Activated naive CD4-positive, alpha-beta T cell treated with anti-CD3 and anti-CD28 coated beads, Interleukin-2, amount 50 U/mL, for 72 hours (primary cell): Measurements from ENCODE around the gene PDGFB. TPM values are rescaled to one million over a fixed set of nuclear protein-coding genes. Genes with fewer than 3 reads are reported as not detected.

ENCODE experiments used
- ATAC-seq, 2 donors: fragments of 150-1000 bp; cut with Tn5 transposase; 2 replicates each; pipeline ENCODE4 v1.10.0; 2021; ENCODE audit warnings: mild to moderate bottlenecking in 2 of 2, moderate library complexity in 2 of 2
- DNase-seq, 2 donors: peaks; one replicate each; pipeline ENCODE4 v3.0.0; 2021 to 2022; ENCODE audit warnings: low spot score in 2 of 2
- H3K27ac Mint-ChIP-seq, 2 donors: one replicate each; pipeline ENCODE4 v1.8.0; 2022; ENCODE audit warnings: mild to moderate bottlenecking in 2 of 2, mixed read lengths in 2 of 2
- H3K36me3 Mint-ChIP-seq, 2 donors: one replicate each; pipeline ENCODE4 v1.8.0; 2022; ENCODE audit warnings: mixed read lengths in 2 of 2
- H3K9me3 Mint-ChIP-seq, 2 donors: one replicate each; pipeline ENCODE4 v1.8.0; 2022; ENCODE audit warnings: mixed read lengths in 2 of 2
- total RNA-seq, 2 donors: library from RNA; stranded (reverse); gene quantifications; one replicate each; pipeline ENCODE4 v1.2.3, GENCODE V29; 2022

The PDGFB gene
- total RNA-seq, 2 donors from 2014 or later: 0.46 to 2.9 TPM

DNA sequence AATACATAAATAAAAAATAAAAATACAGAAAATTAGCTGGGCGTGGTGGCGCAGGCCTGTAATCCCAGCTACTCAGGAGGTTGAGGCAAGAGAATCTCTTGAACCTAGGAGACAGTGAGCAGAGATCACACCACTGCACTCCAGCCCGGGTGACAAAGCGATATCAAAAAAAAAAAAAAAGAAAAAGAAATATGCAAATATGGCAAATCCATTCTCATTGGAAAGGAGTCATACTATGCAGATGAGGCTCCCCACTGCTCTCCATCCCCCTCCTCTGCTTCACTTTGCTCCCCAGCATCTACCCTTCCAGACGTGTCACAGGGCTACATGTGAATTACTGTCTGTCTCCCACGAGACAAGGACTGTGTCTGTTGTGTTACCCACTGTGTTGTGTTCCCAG lies 36.3 kb upstream of the PDGFB start:
- ATAC-seq: no peak
- no peak for DNase-seq
- Mint-ChIP-seq H3K36me3 (peaks cover 4 to 10% of the 10 kb centered on the region in 2 donors), H3K27ac (no peak overlapping the region), H3K9me3 (peaks cover 0 to 5% of the 10 kb centered on the region in 2 donors)

DNA sequence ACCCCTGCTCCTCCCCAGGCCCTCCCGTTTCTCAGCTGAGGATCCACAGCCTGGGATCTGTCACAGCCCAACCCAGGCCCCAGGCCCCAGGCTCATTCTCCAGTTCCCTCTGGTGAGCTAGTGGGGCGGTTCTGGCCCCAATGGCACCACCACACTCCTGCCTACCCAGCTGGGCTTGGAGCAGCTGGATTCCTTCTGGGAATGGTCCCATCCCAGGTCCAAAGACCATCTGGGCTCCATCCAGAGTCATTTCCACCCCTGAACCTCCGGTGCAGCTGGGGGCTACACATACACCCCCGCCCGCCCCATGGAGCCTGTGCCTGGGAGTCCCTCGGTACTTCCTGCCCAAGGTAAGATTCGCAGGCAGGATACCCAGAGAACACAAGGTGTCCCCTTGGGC lies 35.5 kb upstream of the PDGFB start:
- H3K36me3 Mint-ChIP-seq: peaks cover 0 to 6% of the 10 kb centered on the region in 2 donors
- H3K9me3 Mint-ChIP-seq: no peaks in the 10 kb centered on the region
- ATAC-seq (no peak), DNase-seq (no peak)
- H3K27ac Mint-ChIP-seq: no peak overlapping the region

DNA sequence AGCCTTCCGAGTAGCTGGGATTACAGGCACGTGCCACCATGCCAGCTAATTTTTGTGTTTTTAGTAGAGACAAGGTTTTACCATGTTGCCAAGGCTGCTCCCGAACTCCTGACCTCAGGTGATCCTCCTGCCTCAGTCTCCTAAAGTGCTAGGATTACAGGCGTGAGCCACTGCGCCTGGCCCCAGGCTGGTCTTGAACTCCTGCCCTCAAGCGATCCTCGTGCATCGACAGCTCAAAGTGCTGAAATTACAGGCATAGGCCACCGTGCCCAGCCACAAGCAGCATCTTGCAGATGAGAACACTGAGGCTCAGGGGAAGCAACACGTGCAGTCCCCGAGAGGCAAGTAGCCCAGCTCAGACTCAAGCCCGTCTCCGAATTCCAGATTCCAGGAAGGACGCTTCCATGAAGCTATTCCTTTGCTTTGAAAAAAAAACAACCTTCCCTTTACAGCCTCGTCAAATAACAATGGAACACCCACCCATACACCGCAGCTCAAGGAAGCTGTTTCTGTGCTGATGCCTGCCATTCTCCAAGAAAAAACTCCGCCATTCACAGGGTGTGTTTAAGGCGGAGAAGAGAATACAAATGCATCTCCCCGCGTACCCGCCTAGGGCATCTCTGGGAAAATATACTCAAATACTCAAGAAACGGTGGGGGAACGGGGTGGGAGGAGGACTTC lies 34.5 kb upstream of the PDGFB start:
- no peaks in the 10 kb centered on the region for H3K9me3 Mint-ChIP-seq
- ATAC-seq (no peak), DNase-seq (no peak)
- H3K27ac Mint-ChIP-seq: no peak overlapping the region
- no peaks in the 10 kb centered on the region for H3K36me3 Mint-ChIP-seq

DNA sequence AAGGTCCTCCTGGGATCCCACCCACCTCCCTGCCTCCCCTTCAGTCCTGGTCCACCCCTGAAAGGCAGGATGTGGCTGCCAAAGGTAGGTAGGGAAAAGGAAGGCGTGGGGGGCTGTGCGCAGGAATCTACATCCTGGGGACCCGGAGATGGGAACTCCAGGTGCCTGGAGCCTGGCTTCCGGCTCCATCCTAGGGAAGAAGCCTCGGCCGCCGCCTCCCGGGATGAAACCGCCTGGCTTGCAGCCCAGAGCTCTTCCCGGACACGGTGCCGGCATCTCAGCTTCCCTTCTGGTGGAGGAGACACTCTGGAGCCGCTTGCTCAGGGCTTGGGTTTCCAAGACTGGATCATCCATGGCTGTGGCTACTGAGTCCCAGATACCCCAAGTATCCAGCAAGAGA lies 33.3 kb upstream of the PDGFB start:
- Mint-ChIP-seq H3K36me3 (no peaks in the 10 kb centered on the region), H3K9me3 (no peaks in the 10 kb centered on the region), H3K27ac (no peak overlapping the region)
- ATAC-seq: no peak
- no peak for DNase-seq

DNA sequence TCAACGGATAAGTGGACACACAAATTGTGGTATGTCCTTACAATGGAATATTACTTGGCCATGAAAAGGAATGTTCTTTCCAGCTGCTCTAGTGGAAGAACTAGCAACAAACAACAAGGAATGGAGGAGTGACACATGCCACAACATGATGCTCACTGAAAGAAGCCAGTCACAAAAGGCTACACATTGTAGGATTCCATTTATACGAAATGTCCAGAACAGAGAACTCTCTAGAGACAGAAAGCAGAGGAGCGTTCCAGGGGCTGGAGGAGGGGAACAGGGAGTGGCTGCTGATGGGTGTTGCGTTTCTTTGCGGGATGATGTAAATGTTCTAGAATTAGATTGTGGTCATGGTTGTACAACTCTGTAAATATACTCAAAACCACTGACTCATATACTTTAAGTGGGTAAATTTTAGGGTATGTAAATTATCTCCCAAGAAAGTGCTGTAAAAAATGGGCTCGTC lies 32.4 kb upstream of the PDGFB start:
- no peak for DNase-seq
- no peak for ATAC-seq
- H3K36me3 Mint-ChIP-seq: no peaks in the 10 kb centered on the region
- no peaks in the 10 kb centered on the region for H3K9me3 Mint-ChIP-seq
- H3K27ac Mint-ChIP-seq: no peak overlapping the region

DNA sequence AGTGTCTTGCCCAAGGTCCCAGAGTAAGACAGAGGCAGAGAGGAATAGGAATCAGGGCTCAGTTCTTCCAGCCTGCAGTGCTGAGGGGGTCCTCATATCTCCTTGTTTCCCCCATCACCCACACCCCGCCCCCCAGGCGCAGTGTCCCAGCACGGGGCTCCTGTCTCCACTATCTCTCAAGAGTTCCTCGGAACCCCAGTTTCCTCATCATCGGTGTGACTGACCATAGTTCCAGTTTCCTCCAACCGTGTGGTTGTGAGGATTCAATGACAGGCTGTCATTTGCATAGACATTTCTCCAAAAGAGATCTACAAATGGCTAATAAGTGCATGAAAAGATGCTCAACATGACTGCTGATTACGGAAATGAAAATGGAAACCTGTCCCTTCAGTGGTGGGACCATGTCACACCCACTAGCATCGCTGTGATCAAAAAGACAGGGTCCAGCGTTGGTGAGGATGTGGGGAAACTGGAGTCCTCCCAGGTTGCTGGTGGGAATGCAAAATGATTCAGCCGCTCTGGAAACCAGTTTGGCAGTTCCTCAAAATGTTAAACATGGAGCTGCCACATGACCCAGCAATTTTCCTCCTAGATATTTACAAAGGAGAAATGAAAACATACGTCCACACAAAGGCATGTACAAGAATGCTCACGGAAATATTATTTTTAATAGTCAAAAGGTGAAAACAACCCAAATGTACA lies 31.8 kb upstream of the PDGFB start:
- no peaks in the 10 kb centered on the region for H3K36me3 Mint-ChIP-seq
- ATAC-seq: no peak
- no peak for DNase-seq
- no peaks in the 10 kb centered on the region for H3K9me3 Mint-ChIP-seq
- peak overlapping the region in 1 of 2 donors; percentile 29 for H3K27ac Mint-ChIP-seq

DNA sequence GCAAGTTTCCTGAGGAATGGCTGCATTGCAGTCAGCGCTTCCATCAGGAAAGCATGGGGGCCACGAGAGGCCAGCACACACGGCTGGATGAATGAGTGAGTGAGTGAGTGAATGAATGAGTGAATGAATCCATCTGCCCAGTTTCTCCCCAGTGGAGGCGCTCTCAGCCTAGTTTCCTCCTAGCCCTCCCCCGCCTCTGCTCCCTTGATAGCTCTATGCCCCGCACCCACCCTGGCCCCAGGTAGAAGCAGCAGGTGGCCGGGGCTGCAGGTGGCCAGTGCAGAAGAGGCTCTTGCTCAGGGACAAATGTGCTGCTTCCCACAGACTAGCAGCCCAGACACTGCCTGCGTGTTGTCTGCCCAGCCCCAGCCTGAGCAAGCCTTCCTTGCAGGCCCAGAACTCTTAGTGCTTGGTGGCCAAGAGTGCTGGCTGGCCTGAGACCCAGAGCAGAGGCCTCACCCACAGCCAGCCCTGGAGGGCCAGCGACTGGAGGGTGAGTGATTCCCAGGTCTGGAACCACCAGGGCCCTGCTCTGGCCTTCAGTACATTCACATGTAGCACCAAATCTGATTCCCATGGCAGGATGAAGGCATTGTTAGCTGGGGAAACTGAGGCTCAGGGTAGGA lies 31.1 kb upstream of the PDGFB start:
- Mint-ChIP-seq H3K27ac (peak overlapping the region in 1 of 2 donors; percentile 29), H3K36me3 (no peaks in the 10 kb centered on the region), H3K9me3 (no peaks in the 10 kb centered on the region)
- no peak for DNase-seq
- ATAC-seq: no peak

DNA sequence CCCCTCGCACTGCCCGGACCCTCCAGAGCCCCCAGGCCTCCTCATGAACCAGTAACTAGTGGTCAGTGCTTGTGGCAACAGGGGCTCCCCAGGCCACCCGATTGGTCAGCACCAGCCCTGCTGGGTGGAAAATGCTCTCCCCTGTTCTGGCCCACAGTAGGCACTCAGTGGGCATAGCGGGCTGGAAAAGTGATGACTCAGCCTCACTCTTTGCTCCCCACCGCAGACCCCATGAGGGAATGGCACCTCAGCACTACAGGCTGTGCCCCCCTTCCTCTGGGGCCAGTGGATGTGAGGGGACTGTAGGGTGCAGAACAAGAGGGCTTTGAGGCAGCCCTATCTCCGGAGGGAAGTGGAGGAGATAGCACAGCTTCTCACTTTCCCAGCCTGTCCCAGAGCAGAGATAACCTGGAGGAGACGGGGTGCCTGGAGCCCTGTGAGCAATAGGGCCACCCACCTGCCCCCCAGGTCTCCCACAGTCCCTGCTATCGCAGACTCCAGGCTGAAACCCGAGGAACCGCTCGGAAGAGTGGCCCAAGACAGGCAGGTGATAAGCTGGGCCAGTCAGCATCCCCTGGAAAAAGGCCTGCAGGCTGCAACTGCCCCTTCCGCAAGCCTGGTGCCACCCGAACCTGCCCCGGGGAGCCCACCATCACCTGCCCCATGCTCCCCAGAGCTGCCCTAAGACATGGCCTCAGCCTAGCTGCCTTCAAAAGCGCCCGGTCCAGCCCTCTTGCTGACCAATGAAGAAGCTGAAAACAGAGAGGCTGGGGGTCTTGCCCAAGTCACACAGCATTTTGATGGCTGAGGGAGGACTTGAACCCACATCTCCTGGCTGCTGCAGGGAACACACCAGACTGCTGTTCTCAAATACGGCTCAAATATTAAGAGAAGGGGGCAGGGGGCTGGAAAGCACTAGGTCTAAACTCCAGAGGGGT lies 29.4 kb upstream of the PDGFB start:
- DNase-seq: no peak
- no peak for ATAC-seq
- Mint-ChIP-seq H3K9me3 (no peaks in the 10 kb centered on the region), H3K27ac (peak overlapping the region in 1 of 2 donors; percentile 22), H3K36me3 (no peaks in the 10 kb centered on the region)

DNA sequence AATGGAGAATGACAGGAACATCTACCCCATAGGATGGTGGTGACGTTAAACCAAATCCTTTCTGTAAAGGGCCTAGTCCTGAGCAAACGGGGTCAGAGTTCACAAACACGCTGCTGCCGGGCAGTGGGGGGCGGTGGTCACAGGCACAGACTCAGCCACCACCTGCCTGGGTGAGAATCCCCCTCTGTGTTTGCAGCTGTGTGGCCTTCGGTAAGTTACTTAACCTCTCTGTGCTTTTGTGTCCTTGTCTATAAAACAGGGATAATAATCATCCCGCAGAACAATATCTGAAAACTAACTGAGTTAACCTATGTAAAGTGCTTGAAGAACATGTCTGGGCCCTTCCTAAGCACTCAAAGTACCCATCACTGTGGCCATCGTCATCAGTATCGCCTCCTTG lies 26.0 kb upstream of the PDGFB start:
- no peak for ATAC-seq
- no peak for DNase-seq
- no peaks in the 10 kb centered on the region for H3K36me3 Mint-ChIP-seq
- H3K27ac Mint-ChIP-seq: no peak overlapping the region
- no peaks in the 10 kb centered on the region for H3K9me3 Mint-ChIP-seq

DNA sequence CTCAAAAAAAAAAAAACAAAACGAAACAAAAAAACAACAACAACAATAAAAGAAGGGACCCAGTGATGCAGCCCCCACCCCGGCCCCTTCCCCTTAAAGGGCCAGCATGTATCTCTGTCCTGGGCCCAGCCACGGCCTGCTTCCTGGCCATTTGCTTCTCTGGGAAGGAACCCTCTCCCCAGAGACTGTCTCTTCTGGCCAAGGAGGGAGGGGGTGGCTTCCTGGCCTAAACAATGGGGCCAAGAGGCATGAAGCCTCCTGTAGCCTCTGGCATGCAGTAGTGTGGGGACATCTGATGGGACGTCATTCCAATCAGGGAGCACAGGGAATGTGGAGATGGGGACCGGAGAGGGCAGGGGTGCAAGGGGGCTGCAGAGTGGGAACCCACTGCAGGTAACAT lies 25.5 kb upstream of the PDGFB start:
- Mint-ChIP-seq H3K9me3 (no peaks in the 10 kb centered on the region), H3K36me3 (no peaks in the 10 kb centered on the region), H3K27ac (no peak overlapping the region)
- ATAC-seq (no peak), DNase-seq (no peak)

DNA sequence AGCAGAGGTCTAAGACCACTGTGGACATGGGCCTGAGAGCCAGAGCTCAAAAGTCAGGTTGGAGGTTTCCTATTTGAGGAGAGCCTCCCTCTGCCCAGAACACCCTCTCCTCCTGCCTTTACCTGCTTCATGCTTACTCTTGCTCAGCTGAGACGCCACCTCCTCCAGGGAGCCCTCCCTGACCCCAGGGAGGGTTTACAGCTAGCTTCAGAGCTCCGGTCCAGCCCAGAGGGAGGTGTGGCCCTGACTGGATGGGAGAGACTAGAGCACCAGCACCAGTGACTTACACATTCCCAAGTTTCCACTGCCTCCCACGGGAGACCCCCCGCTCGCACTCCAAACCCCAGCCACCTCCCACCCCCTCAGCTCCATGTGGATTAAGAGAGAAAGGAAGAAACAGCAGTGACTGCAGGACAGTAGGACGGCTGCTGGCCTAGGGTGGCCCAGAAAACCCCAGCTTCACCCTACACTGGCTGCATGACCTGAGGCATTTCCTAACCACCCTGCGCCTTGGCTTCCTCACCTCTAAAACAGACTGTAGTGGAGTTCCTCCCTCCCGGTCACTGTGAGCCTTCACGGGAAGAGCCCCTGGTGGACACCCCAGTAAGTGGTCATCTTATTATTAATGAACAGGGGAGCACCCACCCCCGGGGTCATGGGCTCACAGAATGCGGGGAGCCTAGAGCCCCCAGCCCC lies 24.5 kb upstream of the PDGFB start:
- Mint-ChIP-seq H3K27ac (peak overlapping the region in 1 of 2 donors; percentile 74), H3K9me3 (no peaks in the 10 kb centered on the region), H3K36me3 (no peaks in the 10 kb centered on the region)
- no peak for ATAC-seq
- no peak for DNase-seq

DNA sequence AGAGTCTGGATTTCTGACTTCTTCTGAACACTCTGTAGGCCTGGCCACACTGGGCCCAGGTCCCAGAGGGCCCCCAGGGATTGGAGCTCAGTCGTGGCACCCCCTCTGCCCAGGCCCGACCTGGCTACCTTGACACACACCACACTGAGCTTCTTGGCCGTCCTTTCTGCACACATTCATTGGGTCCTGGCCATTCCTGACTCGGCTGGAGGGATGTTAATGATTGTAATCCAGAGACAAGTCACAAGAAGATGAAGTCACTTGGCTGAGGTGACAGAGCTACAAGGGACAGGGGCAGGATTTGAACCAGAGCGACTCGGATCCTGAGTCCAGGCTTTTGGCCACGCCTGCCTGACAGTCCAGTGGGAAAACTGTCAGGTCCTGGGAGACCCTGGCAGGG lies 23.9 kb upstream of the PDGFB start:
- H3K36me3 Mint-ChIP-seq: no peaks in the 10 kb centered on the region

DNA sequence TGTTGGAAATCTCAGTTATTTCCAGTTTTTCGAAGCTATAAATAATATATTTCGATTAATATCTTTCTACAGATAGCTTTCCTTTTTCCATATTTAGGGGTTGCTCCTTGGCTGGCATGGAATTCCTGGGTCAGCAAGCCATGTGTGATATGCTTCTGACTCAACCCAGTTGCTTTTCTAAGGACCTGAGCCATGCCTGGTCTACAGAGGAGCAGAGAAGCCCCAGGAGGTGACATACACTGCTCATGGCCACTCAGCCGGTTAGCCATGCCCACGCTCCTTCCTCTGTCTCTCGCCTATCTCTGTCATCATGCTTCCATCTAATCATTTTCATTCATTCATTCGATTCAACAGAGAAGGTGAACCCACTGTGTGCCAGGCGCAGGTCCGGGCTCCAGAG lies 23.2 kb upstream of the PDGFB start:
- Mint-ChIP-seq H3K36me3 (no peaks in the 10 kb centered on the region), H3K9me3 (no peaks in the 10 kb centered on the region), H3K27ac (peak overlapping the region in 1 of 2 donors; percentile 3)
- no peak for DNase-seq
- ATAC-seq: no peak

More for the DNA sequence above, 23.9 kb upstream of the PDGFB start:
- Mint-ChIP-seq H3K27ac (peak overlapping the region in 1 of 2 donors; percentile 3), H3K9me3 (no peaks in the 10 kb centered on the region)
- ATAC-seq: no peak
- no peak for DNase-seq

DNA sequence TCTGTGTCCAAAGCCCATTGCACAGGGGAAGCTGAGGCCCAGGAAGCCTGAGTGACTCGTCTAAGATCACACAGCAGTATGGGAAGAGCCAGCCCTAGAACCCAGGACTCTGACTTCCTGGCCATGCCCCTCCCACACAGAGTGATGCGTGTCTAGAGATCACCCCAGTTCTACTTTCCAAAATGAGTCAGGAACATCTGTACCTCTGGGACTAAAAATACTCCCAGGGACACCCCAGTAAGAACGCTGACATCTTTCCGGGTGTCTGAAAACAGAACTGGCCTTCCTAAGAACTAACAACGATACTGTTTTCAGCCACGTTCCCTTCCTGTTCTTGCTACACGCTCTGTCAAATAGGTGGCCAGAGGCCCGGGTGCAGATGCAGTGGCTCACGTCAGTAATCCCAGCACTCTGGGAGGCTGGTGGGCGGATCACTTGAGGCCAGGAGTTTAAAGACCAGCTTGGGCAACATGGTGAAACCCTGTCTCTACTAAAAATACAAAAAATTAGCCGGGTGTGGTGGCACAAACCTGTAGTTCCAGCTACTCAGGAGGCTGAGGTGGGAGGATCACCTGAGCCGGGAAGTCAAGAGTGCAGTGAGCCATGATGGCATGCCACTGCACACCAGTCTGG lies 21.7 kb upstream of the PDGFB start:
- Mint-ChIP-seq H3K36me3 (peaks cover 0 to 1% of the 10 kb centered on the region in 2 donors), H3K27ac (peak overlapping the region in 1 of 2 donors; percentile 69), H3K9me3 (peaks cover 0 to 7% of the 10 kb centered on the region in 2 donors)
- ATAC-seq (peak; percentile 89 to 92), DNase-seq (peak; percentile 25 to 66)

DNA sequence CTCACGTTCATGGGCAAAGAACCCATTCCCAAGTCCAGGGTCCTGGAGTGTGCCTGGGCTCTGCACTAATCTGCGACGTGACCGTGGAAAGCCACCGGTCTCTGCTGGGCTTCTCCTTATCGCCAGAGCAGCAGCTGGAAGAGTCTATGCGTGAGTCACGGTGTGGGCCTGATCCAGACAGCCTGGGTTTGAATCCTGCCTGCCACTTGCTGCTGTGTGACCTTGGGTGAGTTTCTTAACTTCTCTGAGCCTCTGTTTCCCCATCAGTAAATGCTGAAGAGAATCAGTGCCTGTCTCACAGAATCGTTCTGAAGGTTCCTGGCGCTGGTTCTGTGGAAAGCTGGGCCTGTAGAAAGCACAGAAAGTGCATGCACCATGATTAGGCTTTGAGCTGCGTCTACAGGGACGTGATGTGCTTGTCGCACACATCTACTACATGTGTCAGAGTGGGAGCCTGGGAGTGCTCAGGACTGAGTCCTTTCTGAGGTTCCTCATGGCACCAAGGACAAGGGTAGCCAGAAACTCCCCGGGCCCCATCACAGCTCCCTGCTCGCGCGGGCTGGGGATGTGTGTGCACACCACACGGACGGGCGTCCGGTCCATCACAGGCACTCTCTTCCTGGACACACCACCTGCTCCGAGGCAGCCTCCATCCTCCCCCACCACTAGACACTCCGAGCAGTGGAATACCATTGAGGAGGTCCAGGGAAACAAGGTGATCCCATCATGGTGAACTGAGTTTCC lies 20.5 kb upstream of the PDGFB start:
- Mint-ChIP-seq H3K9me3 (peaks cover 0 to 14% of the 10 kb centered on the region in 2 donors), H3K36me3 (peaks cover 7 to 10% of the 10 kb centered on the region in 2 donors), H3K27ac (no peak overlapping the region)
- ATAC-seq (no peak), DNase-seq (no peak)
